CD4-positive, alpha-beta T cell treated with Interleukin-12 subunit alpha and Interleukin-12 subunit beta, for 1 hour (primary cell): ENCODE data around the gene ACSM2B.
"Not testable (repeated sequence)": the region's sequence is repeated elsewhere in the genome, so short reads cannot be mapped to it uniquely, and the experiment has no call there.

ENCODE experiments used
- DNase-seq: peaks from one replicate; pipeline ENCODE4 v3.0.0-alpha.2; 2020

ACSM2B gene

DNA sequence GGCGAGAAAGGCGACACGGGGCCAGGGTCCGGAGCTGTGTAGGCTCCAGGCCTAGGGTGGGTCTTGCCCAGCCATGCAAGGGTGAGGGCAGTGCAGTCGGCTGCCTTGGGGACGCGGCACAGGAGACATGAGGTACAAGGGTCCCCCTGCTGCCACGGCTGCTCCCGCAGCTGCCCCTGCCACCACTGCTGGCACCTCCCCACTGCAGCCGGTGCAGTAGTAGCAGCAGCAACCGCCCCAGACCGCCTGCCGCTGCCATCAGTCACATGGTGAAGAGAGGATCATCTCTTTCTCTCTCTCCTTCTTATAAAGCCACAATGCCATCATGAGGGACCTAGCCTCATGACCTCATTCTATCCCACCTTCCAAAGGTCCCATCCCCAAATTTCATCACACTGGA lies 44.4 kb downstream of the ACSM2B start:
- not testable (repeated sequence) for DNase-seq

DNA sequence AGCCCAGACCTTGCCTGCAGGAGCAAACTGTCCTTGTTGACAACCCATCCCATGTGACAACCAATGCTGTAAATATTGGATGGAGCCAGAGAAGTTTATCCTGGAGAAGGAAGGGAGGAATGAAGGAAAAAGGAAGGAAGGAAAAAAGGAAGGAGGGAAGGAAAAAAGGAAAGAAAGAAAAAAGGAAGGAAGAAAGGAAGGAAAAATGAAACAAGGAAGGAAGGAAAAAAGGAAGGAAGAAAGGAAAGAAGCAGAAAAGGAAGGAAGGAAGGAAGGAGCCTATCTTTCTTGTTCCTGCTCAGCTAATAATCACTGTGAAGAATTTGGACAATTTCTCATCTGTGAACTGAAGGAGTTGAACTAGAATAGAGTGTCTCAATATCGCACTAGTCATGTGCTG lies 56.1 kb downstream of the ACSM2B start:
- DNase-seq: no peak

GRCh38 chr16:20519231-20519630 lies 56.9 kb downstream of the ACSM2B start:
- no peak for DNase-seq

- DNase-seq: no peak
These were observed 59.0 kb downstream of the ACSM2B start for GRCh38 chr16:20517149-20517548.

DNA sequence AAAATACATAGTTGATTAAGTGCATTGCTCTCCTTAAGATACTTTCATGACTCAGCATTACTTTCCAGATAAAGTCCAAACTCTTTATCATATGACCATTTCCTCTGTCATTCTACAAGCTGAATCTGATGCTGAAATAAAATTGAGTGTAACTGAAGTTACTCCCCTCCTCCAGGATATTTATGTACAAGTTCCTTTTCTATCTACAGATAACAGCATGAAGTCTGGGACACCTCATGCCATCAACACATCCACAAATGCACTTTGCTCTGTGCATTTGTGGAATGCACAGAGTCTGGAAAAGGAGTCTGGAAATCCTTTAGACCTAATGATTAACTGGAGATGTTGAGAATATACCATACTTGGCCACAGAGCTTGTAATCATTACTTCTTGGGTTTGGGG lies 60.5 kb downstream of the ACSM2B start:
- DNase-seq: no peak

DNA sequence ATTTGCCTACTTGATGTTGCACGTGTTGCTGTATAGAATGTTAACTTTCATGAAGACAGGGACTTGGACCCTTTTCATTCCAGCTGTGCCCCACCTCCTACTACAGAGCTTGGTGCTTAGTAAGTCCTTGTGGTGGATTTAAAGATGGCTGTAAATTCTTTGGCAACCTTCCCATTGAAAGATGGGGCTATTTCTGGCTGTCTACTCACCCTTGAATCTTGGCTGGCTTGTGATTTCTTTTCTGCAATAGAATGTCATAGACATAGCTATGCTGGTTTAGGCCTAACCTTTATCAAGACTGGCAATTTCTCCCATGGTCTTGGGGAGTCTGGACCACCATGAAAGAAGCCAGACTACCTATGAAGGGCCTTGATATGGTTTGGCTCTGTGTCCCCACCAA lies 65.8 kb downstream of the ACSM2B start:
- DNase-seq: no peak

GRCh38 chr16:20507280-20507679 lies 68.9 kb downstream of the ACSM2B start:
- DNase-seq: no peak

- no peak for DNase-seq
These were observed 71.7 kb downstream of the ACSM2B start for GRCh38 chr16:20504418-20504817.

DNA sequence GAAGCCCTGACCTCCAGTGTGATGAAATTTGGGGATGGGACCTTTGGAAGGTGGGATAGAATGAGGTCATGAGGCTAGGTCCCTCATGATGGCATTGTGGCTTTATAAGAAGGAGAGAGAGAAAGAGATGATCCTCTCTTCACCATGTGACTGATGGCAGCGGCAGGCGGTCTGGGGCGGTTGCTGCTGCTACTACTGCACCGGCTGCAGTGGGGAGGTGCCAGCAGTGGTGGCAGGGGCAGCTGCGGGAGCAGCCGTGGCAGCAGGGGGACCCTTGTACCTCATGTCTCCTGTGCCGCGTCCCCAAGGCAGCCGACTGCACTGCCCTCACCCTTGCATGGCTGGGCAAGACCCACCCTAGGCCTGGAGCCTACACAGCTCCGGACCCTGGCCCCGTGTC lies 84.7 kb downstream of the ACSM2B start:
- DNase-seq: not testable (repeated sequence)

- not testable (repeated sequence) for DNase-seq
These were observed 85.2 kb downstream of the ACSM2B start for GRCh38 chr16:20490994-20491393.
